HepG2 (cell line): ENCODE measurements around the gene MRNIP. TPM values are rescaled to one million over a fixed set of nuclear protein-coding genes. Genes with fewer than 3 reads are reported as not detected.

ENCODE experiments used
- CCDC6 ChIP-seq: sonication (generic); formaldehyde crosslinking; IDR thresholded peaks from 2 replicates; pipeline ENCODE4 v1.8.1; 2022; ENCODE audit warnings: mild to moderate bottlenecking, missing genetic modification reagents, moderate library complexity
- ELF3 ChIP-seq: IDR thresholded peaks from 2 replicates; pipeline ENCODE4 v1.6.1; 2016; ENCODE audit warnings: missing genetic modification reagents, missing compliant biosample characterization
- FIP1L1 ChIP-seq: fragments of 200-400 bp; formaldehyde crosslinking; IDR thresholded peaks from 2 replicates; pipeline ENCODE4 v1.6.1; 2018; ENCODE audit warnings: low read depth, mild to moderate bottlenecking, low read length, moderate library complexity, borderline replicate concordance; ENCODE audit not compliant: insufficient read depth
- HNRNPUL1 ChIP-seq: fragments of 200-400 bp; formaldehyde crosslinking; IDR thresholded peaks from 2 replicates; pipeline ENCODE4 v1.6.1; 2017; ENCODE audit warnings: low read depth, mild to moderate bottlenecking, low read length, moderate library complexity
- POLR2AphosphoS5 ChIP-seq: IDR thresholded peaks from 2 replicates; pipeline ENCODE4 v1.6.1; 2012; ENCODE audit warnings: low read depth, low read length
- PRMT3 ChIP-seq: sonication (generic); formaldehyde crosslinking; IDR thresholded peaks from 2 replicates; pipeline ENCODE4 v1.8.1; 2022; ENCODE audit warnings: low read depth, mild to moderate bottlenecking, moderate library complexity, missing genetic modification reagents, borderline replicate concordance
- RXRA ChIP-seq: sonication (generic); formaldehyde crosslinking; IDR thresholded peaks from 2 replicates; pipeline ENCODE4 v1.5.1; 2020; ENCODE audit warnings: missing genetic modification reagents
- SCMH1 ChIP-seq: sonication (generic); formaldehyde crosslinking; IDR thresholded peaks from 2 replicates; pipeline ENCODE4 v1.9.0; 2021; ENCODE audit warnings: missing genetic modification reagents, mild to moderate bottlenecking, borderline replicate concordance
- TAF15 ChIP-seq: fragments of 200-400 bp; formaldehyde crosslinking; IDR thresholded peaks from one replicate; pipeline ENCODE4 v1.6.1; 2018; ENCODE audit warnings: mild to moderate bottlenecking, low read depth, low read length; ENCODE audit not compliant: poor library complexity, severe bottlenecking
- ZC3H4 ChIP-seq: sonication (generic); formaldehyde crosslinking; IDR thresholded peaks from 2 replicates; pipeline ENCODE4 v1.4.0; 2020; ENCODE audit warnings: missing genetic modification reagents, borderline replicate concordance
- ZMAT3 ChIP-seq: sonication (generic); formaldehyde crosslinking; conservative IDR thresholded peaks from 2 replicates; pipeline ENCODE4 v1.7.0; 2021; ENCODE audit warnings: missing genetic modification reagents
- ZNF350 ChIP-seq: sonication (generic); formaldehyde crosslinking; IDR thresholded peaks from 2 replicates; pipeline ENCODE4 v1.4.0; 2020; ENCODE audit warnings: mild to moderate bottlenecking, low read depth, missing genetic modification reagents, borderline replicate concordance
- ZNF546 ChIP-seq: sonication (generic); formaldehyde crosslinking; conservative IDR thresholded peaks from 2 replicates; pipeline ENCODE4 v1.8.1; 2023; ENCODE audit warnings: mild to moderate bottlenecking, missing genetic modification reagents
- ZNF563 ChIP-seq: sonication (generic); formaldehyde crosslinking; IDR thresholded peaks from 2 replicates; pipeline ENCODE4 v1.8.0; 2022; ENCODE audit warnings: mild to moderate bottlenecking, moderate library complexity, missing genetic modification reagents
- ZNF564 ChIP-seq: sonication (generic); formaldehyde crosslinking; IDR thresholded peaks from 2 replicates; pipeline ENCODE4 v1.8.1; 2023; ENCODE audit warnings: mild to moderate bottlenecking, missing genetic modification reagents
- ZNF713 ChIP-seq: sonication (generic); formaldehyde crosslinking; IDR thresholded peaks from 2 replicates; pipeline ENCODE4 v1.4.0; 2020; ENCODE audit warnings: mild to moderate bottlenecking, missing genetic modification reagents
- ZSCAN20 ChIP-seq: sonication (generic); formaldehyde crosslinking; IDR thresholded peaks from 2 replicates; pipeline ENCODE4 v1.4.0; 2020; ENCODE audit warnings: missing genetic modification reagents, mild to moderate bottlenecking, borderline replicate concordance
- polyA plus RNA-seq, 8 experiments: library from polyadenylated mRNA; depleted of rRNA in 3 of 8; stranded (reverse) in 7 of 8; unstranded in 1 of 8; fragments of >200 nt; fragmentation: Illumina TruSeq in 4 of 8; extraction: Trizol in 4 of 8; gene quantifications; 2 replicates each; pipeline versions ENCODE4 v1.2.1 to v1.2.3, GENCODE V29; 2011 to 2016; ENCODE audit warnings: low read depth in 4 of 8, missing spikeins in 1 of 8, mixed read lengths in 1 of 8; ENCODE audit not compliant: insufficient read depth in 1 of 8
- total RNA-seq, 5 experiments: library from RNA; depleted of rRNA; stranded (reverse); fragments of >200 nt; fragmentation: Illumina TruSeq; extraction: Trizol; gene quantifications; 2 replicates each; pipeline ENCODE4 v1.2.3, GENCODE V29; 2016; ENCODE audit warnings: low read depth in 1 of 5
- TF ChIP-seq, protein P1 (sequence below): sonication (generic); formaldehyde crosslinking; IDR thresholded peaks from 2 replicates; pipeline ENCODE4 v1.5.0; 2020; ENCODE audit warnings: mild to moderate bottlenecking, missing genetic modification reagents
- TF ChIP-seq, protein P2 (sequence below): sonication (generic); formaldehyde crosslinking; conservative IDR thresholded peaks from 2 replicates; pipeline ENCODE4 v1.8.0; 2022; ENCODE audit warnings: mild to moderate bottlenecking, moderate library complexity, missing genetic modification reagents
- TF ChIP-seq, protein P3 (sequence below): fragments of 450-650 bp; IDR thresholded peaks from 2 replicates; pipeline ENCODE4 v1.6.1; 2017; ENCODE audit warnings: mild to moderate bottlenecking

The MRNIP gene
- total and polyA plus RNA-seq, 2 of the 13 experiments (the other 11 are each of a cell fraction or from before 2014, with no cell fraction given): 15.5 to 34.1 TPM

DNA sequence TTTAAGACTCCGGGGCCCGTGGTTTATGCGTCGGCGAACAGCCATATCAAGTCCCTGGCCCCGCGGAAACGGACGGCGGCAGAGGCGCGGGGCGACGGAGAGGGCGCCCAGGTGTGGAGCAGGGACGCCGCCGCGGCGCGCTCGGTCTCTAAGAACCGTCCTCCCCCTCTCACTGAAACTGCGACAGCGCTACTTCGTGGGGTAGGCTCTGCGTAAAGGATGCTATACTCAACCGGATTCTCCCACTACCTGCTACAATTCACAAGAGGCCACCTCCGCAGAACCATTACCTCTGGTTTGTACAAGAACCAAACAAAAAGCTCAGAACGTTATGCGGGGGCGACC is 404 bp downstream of the MRNIP start (continued):
- TF ChIP-seq SCMH1 (CRISPR knock-in tag) (no peak), TAF15 (peak; percentile 23), ZMAT3 (CRISPR knock-in tag) (no peak), FIP1L1 (no peak), POLR2AphosphoS5 (no peak), CCDC6 (peak; percentile 76), ZSCAN20 (CRISPR knock-in tag) (no peak), ZC3H4 (0 out of 2 replicates have a peak, but pooled peaks have one; percentile 11), HNRNPUL1 (no peak), ZNF564 (CRISPR knock-in tag) (0 out of 2 replicates have a peak, but pooled peaks have one; percentile 5), ZNF713 (no peak), RXRA (CRISPR knock-in tag) (peak; percentile 6; the same call in 1 of the 2 replicates), ELF3 (CRISPR knock-in tag) (no peak), ZNF546 (CRISPR knock-in tag) (0 out of 2 replicates have a peak, but pooled peaks have one; percentile 7), ZNF350 (no peak), PRMT3 (CRISPR knock-in tag) (0 out of 2 replicates have a peak, but pooled peaks have one; percentile 50), ZNF563 (CRISPR knock-in tag) (peak; percentile 8; the same call in 1 of the 2 replicates)
- TF ChIP-seq, protein P1, sequence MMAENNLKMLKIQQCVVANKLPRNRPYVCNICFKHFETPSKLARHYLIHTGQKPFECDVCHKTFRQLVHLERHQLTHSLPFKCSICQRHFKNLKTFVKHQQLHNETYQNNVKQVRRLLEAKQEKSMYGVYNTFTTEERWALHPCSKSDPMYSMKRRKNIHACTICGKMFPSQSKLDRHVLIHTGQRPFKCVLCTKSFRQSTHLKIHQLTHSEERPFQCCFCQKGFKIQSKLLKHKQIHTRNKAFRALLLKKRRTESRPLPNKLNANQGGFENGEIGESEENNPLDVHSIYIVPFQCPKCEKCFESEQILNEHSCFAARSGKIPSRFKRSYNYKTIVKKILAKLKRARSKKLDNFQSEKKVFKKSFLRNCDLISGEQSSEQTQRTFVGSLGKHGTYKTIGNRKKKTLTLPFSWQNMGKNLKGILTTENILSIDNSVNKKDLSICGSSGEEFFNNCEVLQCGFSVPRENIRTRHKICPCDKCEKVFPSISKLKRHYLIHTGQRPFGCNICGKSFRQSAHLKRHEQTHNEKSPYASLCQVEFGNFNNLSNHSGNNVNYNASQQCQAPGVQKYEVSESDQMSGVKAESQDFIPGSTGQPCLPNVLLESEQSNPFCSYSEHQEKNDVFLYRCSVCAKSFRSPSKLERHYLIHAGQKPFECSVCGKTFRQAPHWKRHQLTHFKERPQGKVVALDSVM (CRISPR knock-in tag): 0 out of 2 replicates have a peak, but pooled peaks have one; percentile 7
- TF ChIP-seq, protein P2, sequence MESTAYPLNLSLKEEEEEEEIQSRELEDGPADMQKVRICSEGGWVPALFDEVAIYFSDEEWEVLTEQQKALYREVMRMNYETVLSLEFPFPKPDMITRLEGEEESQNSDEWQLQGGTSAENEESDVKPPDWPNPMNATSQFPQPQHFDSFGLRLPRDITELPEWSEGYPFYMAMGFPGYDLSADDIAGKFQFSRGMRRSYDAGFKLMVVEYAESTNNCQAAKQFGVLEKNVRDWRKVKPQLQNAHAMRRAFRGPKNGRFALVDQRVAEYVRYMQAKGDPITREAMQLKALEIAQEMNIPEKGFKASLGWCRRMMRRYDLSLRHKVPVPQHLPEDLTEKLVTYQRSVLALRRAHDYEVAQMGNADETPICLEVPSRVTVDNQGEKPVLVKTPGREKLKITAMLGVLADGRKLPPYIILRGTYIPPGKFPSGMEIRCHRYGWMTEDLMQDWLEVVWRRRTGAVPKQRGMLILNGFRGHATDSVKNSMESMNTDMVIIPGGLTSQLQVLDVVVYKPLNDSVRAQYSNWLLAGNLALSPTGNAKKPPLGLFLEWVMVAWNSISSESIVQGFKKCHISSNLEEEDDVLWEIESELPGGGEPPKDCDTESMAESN (CRISPR knock-in tag): peak; percentile 4; the same call in 1 of the 2 replicates
- TF ChIP-seq, protein P3, sequence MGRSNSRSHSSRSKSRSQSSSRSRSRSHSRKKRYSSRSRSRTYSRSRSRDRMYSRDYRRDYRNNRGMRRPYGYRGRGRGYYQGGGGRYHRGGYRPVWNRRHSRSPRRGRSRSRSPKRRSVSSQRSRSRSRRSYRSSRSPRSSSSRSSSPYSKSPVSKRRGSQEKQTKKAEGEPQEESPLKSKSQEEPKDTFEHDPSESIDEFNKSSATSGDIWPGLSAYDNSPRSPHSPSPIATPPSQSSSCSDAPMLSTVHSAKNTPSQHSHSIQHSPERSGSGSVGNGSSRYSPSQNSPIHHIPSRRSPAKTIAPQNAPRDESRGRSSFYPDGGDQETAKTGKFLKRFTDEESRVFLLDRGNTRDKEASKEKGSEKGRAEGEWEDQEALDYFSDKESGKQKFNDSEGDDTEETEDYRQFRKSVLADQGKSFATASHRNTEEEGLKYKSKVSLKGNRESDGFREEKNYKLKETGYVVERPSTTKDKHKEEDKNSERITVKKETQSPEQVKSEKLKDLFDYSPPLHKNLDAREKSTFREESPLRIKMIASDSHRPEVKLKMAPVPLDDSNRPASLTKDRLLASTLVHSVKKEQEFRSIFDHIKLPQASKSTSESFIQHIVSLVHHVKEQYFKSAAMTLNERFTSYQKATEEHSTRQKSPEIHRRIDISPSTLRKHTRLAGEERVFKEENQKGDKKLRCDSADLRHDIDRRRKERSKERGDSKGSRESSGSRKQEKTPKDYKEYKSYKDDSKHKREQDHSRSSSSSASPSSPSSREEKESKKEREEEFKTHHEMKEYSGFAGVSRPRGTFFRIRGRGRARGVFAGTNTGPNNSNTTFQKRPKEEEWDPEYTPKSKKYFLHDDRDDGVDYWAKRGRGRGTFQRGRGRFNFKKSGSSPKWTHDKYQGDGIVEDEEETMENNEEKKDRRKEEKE: no peak
